HG02678 (cell line): ENCODE results near the gene XYLT1.

ENCODE experiments used
- ATAC-seq: cut with Tn5 transposase; IDR thresholded peaks from one replicate; pipeline ENCODE4 v1.9.1; 2021; ENCODE audit warnings: mild to moderate bottlenecking, moderate library complexity; ENCODE audit not compliant: unreplicated experiment

Gene XYLT1

DNA sequence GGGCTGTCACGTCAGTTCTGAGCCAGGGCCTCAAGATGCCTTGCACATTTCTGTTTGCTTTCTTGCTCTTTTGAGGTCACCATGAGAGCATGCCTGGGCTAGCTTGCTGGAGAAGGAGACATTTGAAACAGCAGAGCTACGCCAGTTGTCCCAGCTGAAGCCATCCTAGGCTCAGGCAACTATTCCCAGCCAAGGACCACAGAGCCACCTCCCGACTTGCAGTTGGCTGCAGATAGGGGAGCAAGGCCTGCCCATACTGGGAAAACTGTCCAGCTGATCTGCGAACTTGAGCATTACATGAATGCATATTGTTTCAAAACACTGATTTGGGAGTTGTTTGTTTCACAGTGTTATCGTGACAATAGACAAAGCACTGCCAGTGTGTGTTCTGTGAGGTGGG, 340.8 kb downstream of the XYLT1 start:
- ATAC-seq, result no peak

DNA sequence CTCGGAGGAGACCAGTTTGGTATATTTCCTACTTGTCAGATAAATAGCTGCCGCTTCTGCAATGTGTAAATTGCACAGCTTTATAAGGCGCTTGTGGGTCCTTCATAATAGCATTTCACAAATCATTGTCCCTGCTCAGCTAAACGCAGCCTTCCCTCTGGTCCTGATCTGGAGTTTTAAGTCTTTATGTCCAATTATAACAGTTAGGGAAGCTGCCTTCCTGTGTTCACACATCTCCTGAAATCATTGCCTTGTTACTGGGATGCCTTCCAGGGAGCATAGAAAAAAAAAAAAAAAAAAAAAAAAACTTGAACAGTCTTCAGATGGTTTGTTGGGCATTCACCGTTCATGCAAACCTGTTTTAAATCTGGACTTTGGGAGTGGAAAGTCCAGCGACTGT, 342.0 kb downstream of the XYLT1 start:
- ATAC-seq, result no peak

DNA sequence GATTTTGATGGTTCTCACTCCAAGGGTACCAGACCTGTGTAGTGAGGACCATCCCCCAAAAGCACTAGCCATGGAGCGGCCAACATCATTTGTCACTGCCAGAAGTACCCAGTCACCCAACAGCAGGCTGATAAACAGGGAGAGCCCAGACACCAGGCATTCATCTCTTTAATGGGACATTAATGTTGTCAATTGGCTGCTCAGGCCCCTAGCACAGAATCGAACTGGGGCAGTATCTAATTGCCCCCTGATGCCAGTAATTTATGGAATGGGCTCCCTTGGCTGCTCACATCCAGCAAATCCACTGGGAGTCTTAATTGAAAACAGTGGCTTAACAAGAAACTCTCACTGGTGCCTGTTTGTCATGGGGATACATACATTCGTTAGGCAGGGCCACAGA, 344.6 kb downstream of the XYLT1 start:
- no peak for ATAC-seq

DNA sequence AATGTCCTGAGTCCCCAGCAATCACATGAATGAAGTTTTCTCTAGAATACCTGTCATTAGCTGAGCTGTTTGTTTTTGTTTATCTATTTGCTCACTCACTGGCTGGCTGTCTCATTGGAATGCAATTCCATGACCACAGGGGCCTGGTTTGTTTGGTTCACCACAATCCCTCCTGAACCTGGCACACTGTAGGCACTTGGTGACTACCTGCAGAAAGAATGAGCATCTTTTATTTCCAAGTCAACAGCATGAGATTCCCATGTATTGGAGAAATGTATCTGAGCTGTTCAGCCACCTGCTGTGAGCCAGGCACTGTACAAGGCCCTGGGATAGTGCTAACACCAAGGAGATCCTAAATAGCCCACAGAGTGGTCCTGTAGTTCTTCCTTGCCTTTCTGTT, 345.1 kb downstream of the XYLT1 start:
- no peak for ATAC-seq

DNA sequence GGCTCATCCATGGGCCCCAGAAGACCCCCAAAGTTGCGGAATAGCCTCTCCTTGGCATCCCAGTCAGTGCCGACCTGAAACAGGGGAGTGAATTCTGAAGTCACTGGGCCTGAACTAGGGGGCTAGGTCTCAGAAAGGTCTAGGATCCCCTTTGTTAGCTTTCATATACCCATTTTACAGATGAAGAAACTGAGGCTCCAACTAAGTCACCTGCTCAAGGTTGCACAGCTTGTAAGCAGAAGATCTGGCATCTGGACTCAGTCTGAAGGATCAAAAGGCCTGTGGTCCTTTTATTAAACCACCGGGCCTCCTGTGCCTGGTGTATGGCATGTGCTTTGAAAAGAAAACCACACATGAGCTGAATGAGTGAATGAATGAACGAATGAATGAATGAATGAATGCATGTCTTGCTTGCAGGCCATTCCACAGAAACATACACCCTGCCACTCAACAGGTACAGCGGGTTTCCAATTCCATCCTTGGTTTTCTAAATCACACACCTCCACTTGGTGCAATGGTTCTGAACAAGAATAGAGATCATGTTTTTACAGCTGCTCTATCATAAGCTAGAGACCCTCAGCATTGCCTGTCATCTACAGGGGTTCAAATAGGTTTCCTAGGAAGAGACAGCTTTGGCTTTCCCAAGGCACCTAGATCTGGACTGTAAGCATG, 352.7 kb downstream of the XYLT1 start:
- ATAC-seq, result no peak

DNA sequence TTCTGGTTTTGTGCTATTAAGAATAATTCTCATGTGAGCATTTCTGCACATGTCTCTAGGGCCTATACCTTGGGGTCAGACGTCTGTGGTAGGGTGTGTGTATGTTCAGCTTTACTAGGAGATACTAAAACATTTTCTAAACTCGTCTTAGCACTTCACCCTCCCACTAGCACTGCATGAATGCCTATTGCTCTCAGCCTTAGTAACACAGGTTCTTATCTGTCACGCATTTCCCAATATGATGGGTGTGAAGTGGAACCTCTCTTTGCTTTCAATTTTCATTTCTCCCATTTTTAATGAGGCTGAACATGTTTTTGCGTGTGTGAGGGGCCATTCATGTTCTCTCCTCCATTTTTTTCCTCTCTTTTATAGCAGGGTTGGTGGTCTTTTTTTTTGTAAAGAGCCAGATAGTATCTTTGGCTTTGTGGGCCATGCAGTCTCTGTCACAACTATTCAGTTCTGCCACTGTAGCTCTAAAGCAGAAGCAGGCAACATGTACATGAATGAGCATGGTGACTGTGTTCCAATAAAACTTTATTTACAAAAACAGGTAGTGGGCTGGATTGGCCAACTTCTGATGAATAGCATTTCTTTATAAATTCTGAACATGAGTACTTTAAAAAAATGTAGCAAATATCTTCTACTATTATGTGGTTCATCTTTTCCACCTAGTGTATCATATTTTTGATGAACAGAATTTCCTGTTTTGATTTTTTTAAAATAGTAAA, 354.0 kb downstream of the XYLT1 start:
- no peak for ATAC-seq

DNA sequence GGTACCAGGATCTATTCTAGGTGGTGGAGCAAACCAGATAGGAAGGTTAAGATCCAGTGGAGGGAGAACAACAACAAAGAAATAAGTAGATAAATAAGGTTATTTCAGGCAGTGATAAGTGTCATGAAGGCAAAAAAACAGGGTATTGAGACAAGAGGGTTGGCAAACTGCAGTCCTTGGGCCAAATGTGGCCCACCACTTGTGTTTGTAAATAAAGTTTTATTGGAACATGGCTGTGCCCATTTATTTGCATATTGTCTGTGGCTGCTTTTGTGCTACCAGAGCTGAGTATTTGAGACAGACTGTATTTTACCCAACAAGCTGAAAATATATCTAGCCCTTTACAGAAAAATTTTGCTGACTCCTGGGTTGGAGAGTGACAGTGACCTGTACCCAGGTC, 361.3 kb downstream of the XYLT1 start:
- ATAC-seq, result no peak

DNA sequence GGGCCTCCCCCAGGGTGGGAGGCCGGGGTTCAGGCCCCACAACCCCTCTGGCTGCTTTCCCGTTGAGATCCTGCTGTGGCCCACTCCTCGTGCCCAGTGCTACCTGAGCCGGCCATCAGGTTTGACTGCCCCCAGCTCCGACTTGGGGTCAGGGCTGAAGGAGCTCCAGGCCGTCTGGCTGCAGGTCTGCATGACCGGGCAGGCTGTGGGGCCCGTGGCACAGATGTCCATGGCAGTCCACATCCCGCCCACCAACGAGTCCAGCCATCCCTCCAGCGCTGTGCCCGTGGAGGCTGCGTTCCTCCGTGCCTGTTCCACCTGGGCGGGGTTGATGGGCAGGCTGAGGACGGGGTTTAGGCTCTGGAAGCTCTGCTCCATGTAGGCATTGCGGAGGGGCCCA, 362.2 kb downstream of the XYLT1 start:
- no peak for ATAC-seq

DNA sequence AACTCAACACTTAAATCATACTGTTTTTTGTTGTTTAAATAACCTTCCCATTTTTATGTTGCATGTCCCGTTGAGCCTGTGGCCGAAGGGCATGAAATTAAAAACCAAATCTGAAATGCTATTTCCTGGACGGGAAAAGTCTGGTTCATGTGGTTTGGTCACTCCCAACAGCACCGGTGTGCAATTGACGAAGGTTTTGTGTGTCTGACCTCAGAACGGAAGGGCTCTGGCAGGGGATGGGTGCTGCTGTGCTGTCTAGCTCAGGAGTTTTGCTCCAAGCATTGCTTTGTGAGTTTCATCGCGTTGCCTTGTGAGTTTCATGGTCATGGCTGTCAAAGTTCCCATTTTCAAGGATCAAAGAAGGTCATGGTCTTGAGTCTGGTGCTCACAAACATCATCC, 363.3 kb downstream of the XYLT1 start:
- ATAC-seq, result no peak

DNA sequence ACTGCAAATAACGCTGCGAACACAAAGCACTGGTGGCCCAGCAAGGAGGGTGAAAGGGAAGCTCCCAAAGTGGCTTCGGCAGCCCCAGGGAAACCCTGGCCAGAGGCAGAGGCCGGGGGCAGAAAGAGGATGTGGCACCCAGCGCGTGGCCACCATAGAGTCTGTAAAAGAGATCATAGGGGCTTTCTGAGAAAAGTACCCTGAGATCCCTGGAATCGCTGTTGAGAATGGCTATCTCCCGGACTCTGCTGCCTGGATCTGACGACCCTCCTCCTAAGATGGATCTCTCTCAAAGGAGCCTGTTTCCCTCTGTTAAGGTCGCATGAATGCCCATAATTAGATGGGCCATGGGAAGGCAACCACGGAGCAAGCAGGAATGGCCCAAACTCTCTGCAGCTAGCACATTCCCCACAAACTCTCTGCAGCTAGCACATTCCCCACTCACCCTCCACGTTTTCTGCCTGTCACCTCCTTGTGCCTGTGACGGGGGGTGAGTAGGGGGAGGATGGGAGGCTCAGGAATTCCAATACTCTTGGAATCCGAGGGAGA, 364.4 kb downstream of the XYLT1 start:
- no peak for ATAC-seq

DNA sequence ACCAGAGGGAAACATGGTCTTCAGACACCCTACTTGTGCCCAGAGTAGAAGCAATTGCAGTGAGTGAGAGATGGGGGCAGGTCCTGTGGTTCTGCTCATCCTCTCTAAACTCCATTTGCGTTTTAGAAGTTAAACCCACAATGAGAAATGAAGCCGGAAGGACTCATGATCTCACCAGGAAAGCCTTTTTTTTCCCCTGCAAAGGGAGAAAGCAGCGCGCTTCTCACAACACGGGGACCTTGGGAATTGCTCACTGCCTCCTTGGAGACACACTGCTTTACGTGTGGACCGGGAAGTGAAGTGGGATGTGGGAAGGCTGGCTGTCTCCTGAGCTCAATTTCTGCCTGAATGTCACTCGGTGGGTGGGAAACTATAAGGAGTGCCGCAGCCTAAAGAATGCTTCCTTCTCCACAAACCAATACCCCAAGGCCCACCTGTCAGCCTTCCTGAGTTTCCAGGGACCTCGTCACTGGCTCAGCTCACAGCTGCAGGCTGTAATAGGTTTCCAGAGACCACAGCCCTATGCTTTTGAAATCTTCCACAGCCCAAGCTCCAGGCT, 365.4 kb downstream of the XYLT1 start:
- ATAC-seq, result no peak

DNA sequence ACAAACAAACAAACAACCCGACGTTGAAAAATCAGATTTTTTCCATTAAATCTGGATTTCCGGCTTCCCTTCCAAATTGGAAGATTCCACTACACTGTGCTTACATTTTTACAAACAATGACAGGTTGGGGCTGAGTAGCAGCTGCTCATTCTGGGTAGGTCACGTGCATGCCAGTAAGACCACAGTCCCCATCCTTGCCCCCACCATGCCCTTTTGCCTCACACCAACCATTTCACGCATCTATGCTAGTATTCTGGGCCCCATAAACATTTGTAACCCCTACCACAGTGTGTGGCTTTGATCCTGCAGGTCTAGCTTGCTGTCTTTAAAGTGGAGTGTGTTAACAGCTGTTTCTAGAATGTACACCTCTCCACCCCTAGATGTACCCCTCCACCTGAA, 366.1 kb downstream of the XYLT1 start:
- ATAC-seq, result no peak

DNA sequence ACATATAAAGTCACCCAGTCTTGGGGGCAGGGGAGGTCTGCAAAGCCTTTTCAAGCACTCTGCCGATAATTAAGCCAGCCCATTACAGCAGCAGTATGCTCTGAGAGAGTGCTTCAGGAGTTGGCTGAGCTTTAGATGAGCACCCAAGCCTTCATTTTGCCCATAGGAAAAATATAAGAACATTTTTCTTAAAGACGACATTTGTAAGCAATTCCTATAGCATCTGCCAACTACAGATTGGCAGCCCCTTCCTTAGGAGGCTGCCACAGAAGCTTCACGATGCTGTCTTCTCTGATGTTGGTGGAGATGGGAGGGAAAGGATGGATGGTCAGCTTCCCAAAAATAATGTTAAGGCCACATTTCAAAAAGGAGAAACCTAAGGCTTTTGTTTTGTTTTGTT, 367.5 kb downstream of the XYLT1 start:
- ATAC-seq, result no peak

DNA sequence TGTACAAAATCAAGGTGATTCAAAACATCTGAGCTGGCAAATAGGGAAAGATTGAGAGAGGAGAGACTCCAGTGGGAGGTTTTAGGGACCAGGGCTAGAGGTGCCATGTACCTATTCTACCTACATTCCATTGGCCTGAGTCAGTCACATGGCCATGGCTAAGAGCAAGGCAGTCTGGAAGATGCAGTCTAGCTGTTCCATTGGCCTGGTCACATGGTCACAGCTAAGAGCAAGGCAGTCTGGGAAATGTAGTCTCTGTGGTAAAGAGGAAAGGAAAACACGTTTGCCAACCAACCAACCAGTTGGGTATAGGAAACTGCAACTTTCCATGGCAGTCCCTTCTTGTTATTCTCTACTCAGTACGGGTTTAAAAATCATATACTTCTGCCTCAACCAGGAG, 369.1 kb downstream of the XYLT1 start:
- ATAC-seq, result no peak

DNA sequence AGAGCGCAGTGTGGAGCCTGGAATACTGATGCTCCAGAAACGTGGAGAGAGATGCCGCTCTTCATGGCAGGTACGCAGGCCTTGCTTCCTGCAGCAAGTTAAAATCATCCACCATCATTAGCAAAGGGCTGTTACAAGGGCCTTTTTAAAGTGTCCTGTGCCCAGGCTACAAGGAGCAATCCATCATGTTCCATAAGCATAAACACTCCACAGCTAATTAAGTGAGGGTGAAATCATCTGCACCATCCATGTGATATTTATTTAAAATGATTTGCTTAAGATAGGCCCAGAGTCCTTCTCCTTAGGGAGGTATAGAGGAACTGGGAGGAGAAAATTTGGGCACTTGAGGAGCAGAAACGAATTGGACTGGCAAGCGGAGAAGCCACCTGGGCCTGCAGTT, 372.1 kb downstream of the XYLT1 start:
- no peak for ATAC-seq

DNA sequence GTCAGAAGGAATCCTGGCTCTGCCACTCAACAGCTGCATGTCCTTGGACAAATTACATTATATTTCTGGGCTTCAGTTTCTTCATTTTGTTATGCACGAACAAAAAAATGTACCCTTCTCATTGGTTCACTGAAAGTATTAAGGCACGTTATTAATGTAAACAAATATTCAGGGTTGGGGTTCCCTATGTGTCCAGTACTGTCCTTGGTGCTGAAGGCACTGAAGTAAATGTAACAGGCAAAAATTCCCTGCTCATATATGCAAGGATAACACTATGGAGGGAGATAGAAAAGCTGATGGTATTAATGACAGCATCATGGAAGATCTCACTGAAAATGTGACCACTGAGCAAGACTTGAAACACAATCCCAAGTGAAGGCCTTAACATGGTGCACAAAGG, 386.6 kb downstream of the XYLT1 start:
- no peak for ATAC-seq

DNA sequence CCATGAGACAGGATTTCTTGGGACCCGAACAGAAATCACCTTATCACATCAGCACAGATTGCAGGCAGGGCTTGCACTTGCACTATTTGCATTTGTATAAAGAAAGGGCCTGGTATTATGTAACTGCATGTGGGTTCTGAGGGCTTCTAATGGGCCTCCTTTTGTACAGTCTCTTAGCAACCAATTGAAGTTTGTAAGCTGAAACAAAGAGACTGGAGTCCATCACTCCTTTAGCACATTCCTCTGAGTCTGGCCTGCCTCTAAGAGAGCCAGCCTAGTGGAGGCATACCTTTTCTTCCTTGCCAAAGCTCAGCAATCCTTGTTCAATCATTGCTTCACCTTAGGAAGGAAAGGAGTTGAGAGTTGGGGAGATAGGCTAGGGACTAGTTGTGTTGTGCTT, 387.1 kb downstream of the XYLT1 start:
- no peak for ATAC-seq

DNA sequence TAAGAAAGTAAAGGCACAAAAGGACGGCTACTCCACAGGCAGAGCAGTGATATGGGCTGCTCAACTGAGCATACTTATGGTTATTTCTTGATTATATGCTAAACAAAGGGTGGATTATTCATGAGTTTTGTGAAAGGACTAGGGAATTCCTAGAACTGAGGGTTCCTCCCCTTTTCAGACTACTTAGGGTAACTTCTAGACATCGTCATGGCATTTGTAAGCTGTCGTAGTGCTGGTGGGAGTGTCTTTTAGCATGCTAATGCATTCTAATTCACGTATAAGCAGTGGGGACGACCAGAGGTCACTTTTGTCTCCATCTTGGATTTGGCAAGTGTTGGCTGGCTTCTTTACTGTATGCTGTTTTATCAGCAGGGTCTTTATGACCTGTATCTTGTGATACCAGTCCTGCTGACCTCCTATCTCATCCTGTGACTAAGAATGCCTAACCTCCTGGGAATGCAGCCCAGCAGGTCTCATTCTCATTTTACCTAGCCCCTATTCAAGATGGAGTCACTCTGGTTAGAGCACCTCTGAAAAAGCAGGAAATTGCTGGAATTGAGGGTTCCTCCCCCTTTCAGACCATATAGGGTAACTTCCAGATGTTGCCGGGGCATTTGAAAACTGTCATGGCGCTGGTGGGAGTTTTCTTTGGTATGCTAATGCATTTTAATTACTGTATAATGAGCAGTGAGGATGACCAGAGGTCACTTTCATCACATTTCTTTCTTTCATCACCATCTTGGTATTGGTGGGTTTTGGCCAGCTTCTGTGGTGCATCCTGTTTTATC, 388.5 kb downstream of the XYLT1 start:
- ATAC-seq, result no peak

DNA sequence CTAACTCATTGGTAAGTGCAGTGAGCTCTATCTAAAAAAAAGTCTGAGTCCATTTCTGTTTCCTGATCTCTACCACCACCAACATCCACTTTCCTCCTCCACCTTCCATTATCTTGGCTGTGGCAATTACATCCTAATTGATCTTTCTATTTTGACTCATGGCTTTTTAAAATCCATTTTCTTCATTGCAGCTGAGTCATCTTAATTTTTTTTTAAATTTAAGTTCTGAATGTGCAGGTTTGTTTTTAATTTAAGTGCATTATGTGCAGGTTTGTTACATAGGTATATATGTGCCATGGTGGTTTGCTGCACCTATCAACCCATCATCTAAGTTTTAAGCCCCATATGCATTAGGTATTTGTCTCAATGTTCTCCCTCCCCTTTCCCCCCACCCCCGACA, 390.7 kb downstream of the XYLT1 start:
- ATAC-seq, result no peak

DNA sequence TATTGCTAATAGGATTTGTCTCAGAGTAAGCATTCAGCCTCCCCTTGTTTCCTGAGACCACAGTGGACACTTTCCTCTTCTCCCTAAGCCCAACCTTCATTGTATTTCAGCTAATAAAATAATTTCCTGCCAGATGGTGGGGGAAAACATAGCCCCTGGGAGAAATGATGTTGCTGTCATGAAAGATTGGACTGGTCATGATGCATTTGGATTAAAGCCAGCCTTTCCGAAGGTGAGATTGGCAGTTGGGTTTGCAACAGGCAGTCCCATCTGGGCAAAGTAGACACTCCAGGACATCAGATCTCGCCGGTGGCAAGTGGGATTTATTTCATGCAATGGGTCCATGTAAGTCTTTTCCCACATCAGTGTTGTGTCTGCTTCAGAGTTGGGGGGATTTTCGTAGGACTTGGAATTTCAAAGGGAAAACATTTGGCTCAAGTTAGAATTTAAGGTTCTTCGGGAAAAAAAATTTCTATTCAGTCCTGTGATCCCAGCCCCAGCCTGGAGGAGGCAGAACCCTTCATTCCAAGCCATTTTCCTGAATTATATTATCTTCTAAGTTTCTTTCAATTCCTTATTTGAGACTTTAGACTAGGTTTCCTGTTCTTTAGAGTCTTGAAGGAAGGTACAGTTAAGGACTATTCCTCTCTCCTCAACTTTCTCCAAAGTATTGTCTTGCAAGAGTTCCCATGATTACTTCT, 391.7 kb downstream of the XYLT1 start:
- ATAC-seq, result no peak
